Spleen (tissue), 11 donors: Measurements from ENCODE around the gene PZP. TPM values are rescaled to one million over a fixed set of nuclear protein-coding genes. Genes with fewer than 3 reads are reported as not detected.

Source experiments
- DNase-seq: peaks from one replicate; pipeline ENCODE4 v3.0.0-alpha.2; 2020
- H3K27ac ChIP-seq, 8 donors: fragments of 200-600 bp; sonication (generic) in 7 of 8; 1 replicate in 4 of 8; 2 replicates in 4 of 8; pipeline versions ENCODE4 v1.5.0 to v1.8.0; 2016 to 2021; ENCODE audit warnings: inconsistent platforms in 4 of 8, mild to moderate bottlenecking in 4 of 8, moderate library complexity in 1 of 8
- H3K27me3 ChIP-seq, 7 donors: fragments of 200-600 bp; sonication (generic) in 6 of 7; replicated peaks in 1 of 7; 1 replicate in 4 of 7; 2 replicates in 3 of 7; pipeline versions ENCODE4 v1.5.0 to v1.8.0; 2016 to 2021; ENCODE audit warnings: inconsistent platforms in 3 of 7, mild to moderate bottlenecking in 1 of 7
- H3K36me3 ChIP-seq, 6 donors: fragments of 200-600 bp; sonication (generic) in 5 of 6; 1 replicate in 4 of 6; 2 replicates in 2 of 6; pipeline versions ENCODE4 v1.5.0 to v1.8.0; 2016 to 2021; ENCODE audit warnings: inconsistent platforms in 2 of 6
- H3K4me1 ChIP-seq, 6 donors: fragments of 200-600 bp; sonication (generic) in 5 of 6; 1 replicate in 3 of 6; 2 replicates in 3 of 6; pipeline versions ENCODE4 v1.5.0 to v1.8.0; 2016 to 2021; ENCODE audit warnings: inconsistent platforms in 3 of 6
- H3K4me3 ChIP-seq, 8 donors: fragments of 200-600 bp; sonication (generic) in 7 of 8; 1 replicate in 4 of 8; 2 replicates in 4 of 8; pipeline versions ENCODE4 v1.5.0 to v1.8.0; 2016 to 2021; ENCODE audit warnings: inconsistent platforms in 4 of 8, mild to moderate bottlenecking in 4 of 8, moderate library complexity in 2 of 8
- H3K9me3 ChIP-seq, 8 donors: fragments of 200-600 bp; sonication (generic) in 7 of 8; 1 replicate in 4 of 8; 2 replicates in 4 of 8; pipeline versions ENCODE4 v1.5.0 to v1.8.0; 2016 to 2021; ENCODE audit warnings: inconsistent platforms in 4 of 8
- POLR2A ChIP-seq, 3 donors: fragments of 450-650 bp; IDR thresholded peaks; one replicate each; pipeline ENCODE4 v1.5.1; 2017; ENCODE audit warnings: antibody characterized with exemption in 3 of 3, mild to moderate bottlenecking in 1 of 3
- POLR2AphosphoS5 ChIP-seq, 3 donors: sonication (generic); formaldehyde crosslinking; IDR thresholded peaks; one replicate each; pipeline ENCODE4 v1.5.1; 2017; ENCODE audit warnings: antibody characterized with exemption in 3 of 3
- WGBS, 5 donors: extraction: QIAGEN DNeasy Blood & Tissue Kit in 3 of 5; methylation state at CpG; one replicate each; pipeline versions ENCODE4 v1.1.5 to v1.1.7; 2013 to 2018; 5-methylcytosine and 5-hydroxymethylcytosine counted together
- intact Hi-C: fragments of 100-400 bp; cut with DNase I; formaldehyde crosslinking; loops from one replicate; pipeline ENCODE4 v1.15.0; 2023; ENCODE audit warnings: low total_unique reads
- polyA plus RNA-seq, 3 donors: library from polyadenylated mRNA; stranded (reverse); fragments of 200-250 nt; gene quantifications; one replicate each; pipeline ENCODE4 v1.2.1, GENCODE V29; 2013
- total RNA-seq, 7 donors: library from RNA; depleted of rRNA in 3 of 7; stranded (reverse); fragments of >200 nt in 3 of 7; fragmentation: NEBNext Ultra II Directional in 4 of 7; extraction: Animal tissue kit (Norgen Biotek cat#: 25700) in 4 of 7; gene quantifications; one replicate each; pipeline versions ENCODE4 v1.1.0 to v1.2.1, GENCODE V29; 2016 to 2021
- TF ChIP-seq, protein P1 (sequence below), 11 experiments: fragments of 200-600 bp in 7 of 11; fragments of 450-650 bp in 4 of 11; sonication (generic) in 4 of 11; IDR thresholded peaks in 8 of 11; conservative IDR thresholded peaks in 3 of 11; 1 replicate in 7 of 11; 2 replicates in 4 of 11; pipeline versions ENCODE4 v1.4.0 to v1.8.0; 2016 to 2021; ENCODE audit warnings: antibody characterized with exemption in 11 of 11, inconsistent platforms in 4 of 11, mild to moderate bottlenecking in 1 of 11
- donor health status: healthy with polysubstance abuse.
- donor health status: DM: no; HTN: no; CAD: no; lungs with moderate emphysema.
- donor health status: DM: no; HTN: no; CAD: no.
- donor health status: Bipolar disorder and iron deficiency.
- donor health status: healthy.
- donor health status: DM: no; HTN: no; CAD: no.
- donor health status: DM: yes; HTN: yes; CAD: no.

The PZP gene
- total and polyA plus RNA-seq, 10 donors = 0.06 to 3.0 (median 0.92) TPM

DNA sequence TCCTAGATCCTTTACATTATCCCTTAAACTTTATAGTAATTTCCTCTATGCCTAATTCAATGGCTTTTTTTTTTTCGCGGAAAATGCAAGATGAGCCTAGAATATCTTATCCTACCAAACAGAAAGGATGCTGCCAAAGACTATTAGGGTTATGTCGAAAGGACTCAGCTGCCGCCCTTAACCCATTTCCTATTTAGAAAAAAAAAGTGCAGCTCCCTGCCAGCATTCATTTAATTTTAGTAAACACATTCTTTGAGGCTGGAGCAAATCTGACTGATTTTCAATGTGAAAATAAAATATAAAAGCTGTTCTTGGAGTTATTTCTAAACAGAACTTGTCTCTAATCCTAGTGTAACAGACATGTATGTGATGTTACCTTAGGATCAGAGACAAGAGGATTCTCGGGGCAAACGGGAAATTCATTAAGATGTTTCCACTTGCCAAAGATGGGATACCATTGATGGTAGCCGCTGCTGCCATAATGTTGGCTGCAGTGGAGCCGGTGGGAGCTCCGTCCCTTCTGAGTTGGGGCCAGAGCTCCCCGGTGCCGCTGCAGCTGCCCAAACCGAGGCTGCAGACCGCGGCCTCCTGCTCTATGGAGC, 84.3 kb downstream of the PZP start:
- Histone ChIP-seq H3K4me3 (peak overlapping the region in 4 of 8 donors; percentile 4 to 46 (median 26)), H3K27me3 (no peaks in the 10 kb centered on the region), H3K36me3 (peaks cover 0 to 10% (median 0%) of the 10 kb centered on the region in 6 donors), H3K9me3 (no peaks in the 10 kb centered on the region), H3K27ac (peak overlapping the region; percentile 18 to 74 (median 64)), H3K4me1 (peaks cover 0 to 25% (median 9%) of the 10 kb centered on the region in 6 donors)
- no peak for DNase-seq
- intact Hi-C loops = no loop called here
- WGBS, 5 donors = 62 to 83% (median 75%) methylated on average over 14 of the region's 14 CpGs
- TF ChIP-seq POLR2AphosphoS5 (IDR thresholded peaks at IDR 0.05) (no peak), POLR2A (IDR thresholded peaks at IDR 0.05) (no peak)
- TF ChIP-seq, protein P1, sequence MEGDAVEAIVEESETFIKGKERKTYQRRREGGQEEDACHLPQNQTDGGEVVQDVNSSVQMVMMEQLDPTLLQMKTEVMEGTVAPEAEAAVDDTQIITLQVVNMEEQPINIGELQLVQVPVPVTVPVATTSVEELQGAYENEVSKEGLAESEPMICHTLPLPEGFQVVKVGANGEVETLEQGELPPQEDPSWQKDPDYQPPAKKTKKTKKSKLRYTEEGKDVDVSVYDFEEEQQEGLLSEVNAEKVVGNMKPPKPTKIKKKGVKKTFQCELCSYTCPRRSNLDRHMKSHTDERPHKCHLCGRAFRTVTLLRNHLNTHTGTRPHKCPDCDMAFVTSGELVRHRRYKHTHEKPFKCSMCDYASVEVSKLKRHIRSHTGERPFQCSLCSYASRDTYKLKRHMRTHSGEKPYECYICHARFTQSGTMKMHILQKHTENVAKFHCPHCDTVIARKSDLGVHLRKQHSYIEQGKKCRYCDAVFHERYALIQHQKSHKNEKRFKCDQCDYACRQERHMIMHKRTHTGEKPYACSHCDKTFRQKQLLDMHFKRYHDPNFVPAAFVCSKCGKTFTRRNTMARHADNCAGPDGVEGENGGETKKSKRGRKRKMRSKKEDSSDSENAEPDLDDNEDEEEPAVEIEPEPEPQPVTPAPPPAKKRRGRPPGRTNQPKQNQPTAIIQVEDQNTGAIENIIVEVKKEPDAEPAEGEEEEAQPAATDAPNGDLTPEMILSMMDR (IDR thresholded peaks at IDR 0.05 in 8 of 11, conservative IDR thresholded peaks at IDR 0.05 in 3 of 11) = no peak

DNA sequence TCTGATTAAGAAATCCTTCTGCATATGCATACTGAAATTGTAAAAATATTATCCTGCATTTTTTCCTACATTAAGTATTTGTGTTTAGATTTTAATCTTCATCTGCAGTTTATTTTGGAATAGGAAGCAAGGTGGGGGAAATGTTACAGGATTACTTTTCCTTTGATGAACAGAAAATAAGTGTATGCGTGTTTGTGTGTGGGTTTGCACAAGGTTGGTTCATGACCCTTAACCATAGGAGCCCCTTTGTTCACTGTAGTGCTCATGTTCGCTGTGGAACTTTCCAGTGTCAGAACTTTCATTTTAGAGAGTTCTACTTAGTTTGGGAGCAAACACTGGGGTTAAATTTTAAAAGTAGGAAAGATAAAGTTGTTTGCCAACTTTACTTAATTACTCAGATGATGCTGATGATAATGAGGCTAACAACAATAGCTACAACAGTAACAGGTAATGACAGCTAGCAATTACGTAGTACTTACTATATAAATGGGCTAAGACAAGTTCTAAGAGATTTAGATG, 86.0 kb downstream of the PZP start:
- 71 to 92% (median 81%) methylated on average over 3 of the region's 3 CpGs for WGBS, 5 donors
- no peaks in the 10 kb centered on the region for H3K36me3 ChIP-seq
- no peak for DNase-seq
- intact Hi-C loops = no loop called here
- peaks cover 3 to 43% (median 21%) of the 10 kb centered on the region in 6 donors for H3K4me1 ChIP-seq
- H3K27me3 ChIP-seq = no peaks in the 10 kb centered on the region
- no peaks in the 10 kb centered on the region for H3K9me3 ChIP-seq
- H3K27ac ChIP-seq = no peak overlapping the region
- TF ChIP-seq, protein P1 (IDR thresholded peaks at IDR 0.05 in 8 of 11, conservative IDR thresholded peaks at IDR 0.05 in 3 of 11) = no peak
- no peak for TF ChIP-seq POLR2AphosphoS5 (IDR thresholded peaks at IDR 0.05)
- no peak for TF ChIP-seq POLR2A (IDR thresholded peaks at IDR 0.05)
- no peak overlapping the region for H3K4me3 ChIP-seq

DNA sequence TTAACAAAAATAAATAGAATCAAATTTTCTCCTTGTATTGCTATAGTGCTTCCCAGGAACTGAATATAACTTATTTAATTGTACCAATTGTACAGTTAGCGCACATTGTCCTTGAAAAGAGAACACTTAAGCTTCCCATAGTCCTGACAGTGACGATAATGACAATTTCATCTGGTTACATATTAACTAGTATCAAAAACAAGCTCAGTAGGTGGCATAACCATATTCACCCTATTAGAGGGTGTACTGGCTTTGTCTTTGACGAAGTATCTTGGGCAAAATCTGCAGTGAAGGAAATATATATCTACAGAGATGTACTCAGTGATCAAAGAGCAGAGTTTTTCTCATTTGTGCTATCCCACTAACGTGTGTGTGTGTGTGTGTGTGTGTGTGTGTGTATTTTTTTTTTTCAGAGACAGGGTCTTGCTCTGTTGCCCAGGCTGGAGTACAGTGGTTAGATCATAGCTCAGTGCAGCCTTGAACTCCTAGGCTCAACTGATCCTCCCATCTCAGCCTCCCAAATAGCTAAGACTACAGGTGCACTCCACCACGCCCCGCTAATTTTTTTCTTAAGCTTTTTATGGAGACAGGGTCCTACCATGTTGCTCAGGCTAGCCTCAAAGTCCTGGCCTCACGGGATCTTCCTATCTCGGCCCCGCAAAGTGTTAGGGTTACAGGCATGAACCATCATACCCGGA, 87.6 kb downstream of the PZP start:
- no peak overlapping the region for H3K4me3 ChIP-seq
- no peaks in the 10 kb centered on the region for H3K27me3 ChIP-seq
- intact Hi-C loops = no loop called here
- no peaks in the 10 kb centered on the region for H3K9me3 ChIP-seq
- no peak overlapping the region for H3K27ac ChIP-seq
- H3K4me1 ChIP-seq = peaks cover 8 to 58% (median 34%) of the 10 kb centered on the region in 6 donors
- DNase-seq = no peak
- 79 to 91% (median 88%) methylated on average over 10 of the region's 10 CpGs for WGBS, 5 donors
- TF ChIP-seq POLR2A (IDR thresholded peaks at IDR 0.05) = no peak
- TF ChIP-seq, protein P1 (IDR thresholded peaks at IDR 0.05 in 8 of 11, conservative IDR thresholded peaks at IDR 0.05 in 3 of 11) = no peak
- TF ChIP-seq POLR2AphosphoS5 (IDR thresholded peaks at IDR 0.05) = no peak
- no peaks in the 10 kb centered on the region for H3K36me3 ChIP-seq

DNA sequence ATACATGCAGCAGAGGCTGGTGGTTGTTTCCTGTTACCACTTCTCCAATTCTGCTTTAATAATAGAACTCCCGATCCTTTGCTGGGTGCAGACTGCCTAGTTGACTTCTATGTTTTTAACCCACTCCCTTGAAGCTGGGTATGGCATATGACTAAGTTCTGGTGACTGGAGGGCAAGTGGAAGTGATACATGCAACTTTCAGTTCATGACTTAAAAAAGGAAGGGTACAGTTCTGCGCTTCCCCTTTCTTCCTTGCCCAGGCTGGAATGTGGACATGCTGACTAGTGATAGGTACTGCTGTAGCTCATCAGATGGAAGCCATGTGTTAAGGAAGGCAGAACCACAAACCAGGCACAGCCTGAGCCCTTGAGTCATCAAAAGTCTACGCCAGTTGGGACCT, 90.0 kb downstream of the PZP start:
- no peaks in the 10 kb centered on the region for H3K27me3 ChIP-seq
- no peak overlapping the region for H3K4me3 ChIP-seq
- TF ChIP-seq POLR2AphosphoS5 (IDR thresholded peaks at IDR 0.05) = peak in 1 of 3 donors; percentile 47
- no peak for TF ChIP-seq POLR2A (IDR thresholded peaks at IDR 0.05)
- H3K4me1 ChIP-seq = peaks cover 8 to 45% (median 28%) of the 10 kb centered on the region in 6 donors
- H3K27ac ChIP-seq = peak overlapping the region; percentile 15 to 84 (median 72)
- no peaks in the 10 kb centered on the region for H3K36me3 ChIP-seq
- no peak for DNase-seq
- WGBS, 5 donors = 22 to 33% (median 27%) methylated on average over 3 of the region's 3 CpGs
- intact Hi-C loops = no loop called here
- no peaks in the 10 kb centered on the region for H3K9me3 ChIP-seq
